Glutamatergic neuron (in vitro differentiated cells): ENCODE results near the gene CRMP1. TPM values are rescaled to one million over a fixed set of nuclear protein-coding genes. Genes with fewer than 3 reads are reported as not detected.

ENCODE experiments used
- DNase-seq: peaks from one replicate; pipeline ENCODE4 v3.0.0; 2022
- H3K27ac Mint-ChIP-seq: one replicate; pipeline ENCODE4 v1.8.0; 2020; ENCODE audit warnings: mild to moderate bottlenecking, mixed read lengths, inconsistent platforms; ENCODE audit not compliant: unreplicated experiment
- H3K27me3 Mint-ChIP-seq: one replicate; pipeline ENCODE4 v1.8.0; 2020; ENCODE audit warnings: mild to moderate bottlenecking, moderate library complexity, mixed read lengths, inconsistent platforms; ENCODE audit not compliant: unreplicated experiment
- H3K36me3 Mint-ChIP-seq: one replicate; pipeline ENCODE4 v1.8.0; 2020; ENCODE audit warnings: mild to moderate bottlenecking, mixed read lengths, inconsistent platforms; ENCODE audit not compliant: unreplicated experiment
- H3K4me1 Mint-ChIP-seq: one replicate; pipeline ENCODE4 v1.8.0; 2020; ENCODE audit warnings: mild to moderate bottlenecking, low read depth, mixed read lengths, inconsistent platforms; ENCODE audit not compliant: unreplicated experiment
- H3K4me3 Mint-ChIP-seq: one replicate; pipeline ENCODE4 v1.8.0; 2020; ENCODE audit warnings: mild to moderate bottlenecking, mixed read lengths, inconsistent platforms; ENCODE audit not compliant: unreplicated experiment
- H3K9me3 Mint-ChIP-seq: one replicate; pipeline ENCODE4 v1.8.0; 2020; ENCODE audit warnings: mild to moderate bottlenecking, moderate library complexity, mixed read lengths, inconsistent platforms; ENCODE audit not compliant: unreplicated experiment
- CTCF ChIP-seq: fragments of 200-600 bp; sonication (generic); IDR thresholded peaks from one replicate; pipeline ENCODE4 v1.5.0; 2021; ENCODE audit not compliant: partially characterized antibody, unreplicated experiment
- total RNA-seq: library from RNA; stranded (reverse); fragmentation: NEBNext Ultra II Directional; extraction: Animal tissue kit (Norgen Biotek cat#: 25700); gene quantifications from one replicate; pipeline ENCODE4 v1.2.1, GENCODE V29; 2021; ENCODE audit not compliant: unreplicated experiment

The CRMP1 gene
- total RNA-seq, 1 donor from 2014 or later = 947 TPM

- Mint-ChIP-seq H3K36me3 (peaks cover 24% of the 10 kb centered on the region), H3K9me3 (peaks cover 6% of the 10 kb centered on the region), H3K4me3 (no peak overlapping the region), H3K27me3 (peaks cover 7% of the 10 kb centered on the region), H3K4me1 (peaks cover 13% of the 10 kb centered on the region), H3K27ac (no peak overlapping the region)
- no peak for TF ChIP-seq CTCF
- no peak for DNase-seq
Observed at GRCh38 chr4:5780831-5781480, 111.9 kb downstream of the CRMP1 start.

- Mint-ChIP-seq H3K4me3 (no peak overlapping the region), H3K27me3 (no peaks in the 10 kb centered on the region), H3K4me1 (peaks cover 2% of the 10 kb centered on the region), H3K9me3 (peaks cover 4% of the 10 kb centered on the region), H3K27ac (no peak overlapping the region), H3K36me3 (peaks cover 19% of the 10 kb centered on the region)
- DNase-seq = no peak
- no peak for TF ChIP-seq CTCF
Observed at GRCh38 chr4:5776510-5776909, 116.4 kb downstream of the CRMP1 start.

DNA sequence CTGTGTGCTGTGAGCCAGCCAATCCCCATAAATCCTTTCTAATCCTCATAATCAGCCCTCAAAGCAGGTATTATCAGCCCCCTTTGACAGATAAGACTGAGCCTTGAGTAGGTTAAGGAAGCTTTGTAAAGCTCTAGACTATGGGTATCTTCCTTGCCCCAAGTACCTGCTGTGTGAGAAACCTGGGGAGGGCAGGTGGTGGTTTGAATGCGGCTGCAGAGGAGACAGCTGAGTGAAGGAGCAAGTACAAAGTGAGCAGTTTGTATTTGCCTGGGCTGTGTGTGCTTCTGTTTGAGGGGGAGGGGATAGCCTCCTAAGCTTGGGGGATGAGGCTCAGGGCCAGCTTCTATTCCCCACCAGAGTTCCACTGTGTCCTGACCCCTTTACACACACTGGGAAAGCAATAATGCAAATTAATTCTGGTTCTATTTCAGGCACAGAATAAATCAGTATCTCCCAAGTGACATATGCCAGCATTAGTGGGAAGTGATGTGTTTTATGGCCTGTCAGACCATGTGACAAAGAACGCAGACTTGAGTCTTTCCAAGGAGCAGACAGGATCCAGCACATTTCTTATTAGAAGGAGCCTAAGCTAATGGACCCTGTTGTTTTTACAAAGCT is 118.4 kb downstream of the CRMP1 start:
- Mint-ChIP-seq H3K9me3 (peaks cover 3% of the 10 kb centered on the region), H3K27ac (no peak overlapping the region), H3K36me3 (peaks cover 24% of the 10 kb centered on the region), H3K27me3 (no peaks in the 10 kb centered on the region), H3K4me3 (no peak overlapping the region), H3K4me1 (peaks cover 2% of the 10 kb centered on the region)
- TF ChIP-seq CTCF = no peak
- DNase-seq = no peak

DNA sequence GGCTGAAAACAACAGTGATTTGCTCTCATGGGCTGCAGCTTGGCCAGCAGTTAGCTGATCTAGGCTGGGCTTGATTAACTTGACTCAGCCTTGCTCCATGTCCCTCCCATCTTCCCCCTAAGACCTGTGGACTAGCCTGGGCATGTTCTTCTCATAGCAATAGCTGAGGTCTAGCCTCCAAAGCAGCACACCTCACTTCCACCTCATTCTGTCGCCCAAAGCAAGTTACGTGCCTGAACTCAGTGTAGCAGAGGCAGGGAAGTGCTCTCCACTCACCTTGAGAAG is 119.7 kb downstream of the CRMP1 start:
- Mint-ChIP-seq H3K4me1 (peaks cover 2% of the 10 kb centered on the region), H3K27ac (no peak overlapping the region), H3K4me3 (no peak overlapping the region), H3K27me3 (no peaks in the 10 kb centered on the region), H3K9me3 (peaks cover 5% of the 10 kb centered on the region), H3K36me3 (peaks cover 36% of the 10 kb centered on the region)
- no peak for TF ChIP-seq CTCF
- DNase-seq = no peak

DNA sequence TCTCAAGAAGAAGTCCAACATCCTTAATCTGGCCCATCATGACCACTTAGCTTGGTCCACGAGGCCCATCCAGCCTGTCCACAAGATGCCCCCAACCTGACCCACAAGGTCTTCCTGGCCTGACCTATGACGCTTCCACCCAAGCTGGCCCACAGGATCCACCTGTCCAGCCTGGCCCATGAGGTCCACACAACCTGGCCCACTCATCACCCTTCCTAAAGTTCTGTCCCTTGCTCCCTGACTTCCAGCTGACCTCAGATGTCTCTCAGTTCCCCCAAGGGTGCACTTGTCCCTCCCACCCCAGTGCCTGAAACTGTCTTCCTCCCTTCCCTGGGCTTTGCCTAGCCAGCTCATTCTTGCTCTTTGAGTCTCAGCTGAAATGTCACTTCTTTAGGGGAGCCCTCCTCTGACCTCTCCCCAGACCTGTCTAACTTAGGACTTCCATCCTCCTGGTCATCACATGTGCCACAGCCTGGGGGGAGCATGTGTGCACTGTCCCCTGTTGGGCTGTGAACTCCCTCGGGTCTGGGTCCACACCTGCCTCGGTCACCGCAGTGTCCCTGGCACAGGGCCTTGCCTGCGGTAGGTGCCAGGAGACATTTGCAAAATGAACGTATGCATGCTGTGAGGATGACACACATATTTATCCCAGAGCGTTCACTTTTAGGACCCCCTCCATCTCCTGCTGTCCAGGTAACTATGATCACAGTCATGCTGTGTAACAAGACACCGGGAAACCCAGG is 120.2 kb downstream of the CRMP1 start:
- peaks cover 41% of the 10 kb centered on the region for H3K36me3 Mint-ChIP-seq
- DNase-seq = no peak
- no peak overlapping the region for H3K27ac Mint-ChIP-seq

More for the DNA sequence above, 120.2 kb downstream of the CRMP1 start:
- peaks cover 1% of the 10 kb centered on the region for H3K27me3 Mint-ChIP-seq
- TF ChIP-seq CTCF = no peak
- peaks cover 5% of the 10 kb centered on the region for H3K9me3 Mint-ChIP-seq
- no peak overlapping the region for H3K4me3 Mint-ChIP-seq
- peaks cover 2% of the 10 kb centered on the region for H3K4me1 Mint-ChIP-seq
